ENCODE results near the gene MTCL3.
A peak's percentile ranks its signal among the peaks of the same experiment; 100 is the strongest.

The MTCL3 gene

DNA sequence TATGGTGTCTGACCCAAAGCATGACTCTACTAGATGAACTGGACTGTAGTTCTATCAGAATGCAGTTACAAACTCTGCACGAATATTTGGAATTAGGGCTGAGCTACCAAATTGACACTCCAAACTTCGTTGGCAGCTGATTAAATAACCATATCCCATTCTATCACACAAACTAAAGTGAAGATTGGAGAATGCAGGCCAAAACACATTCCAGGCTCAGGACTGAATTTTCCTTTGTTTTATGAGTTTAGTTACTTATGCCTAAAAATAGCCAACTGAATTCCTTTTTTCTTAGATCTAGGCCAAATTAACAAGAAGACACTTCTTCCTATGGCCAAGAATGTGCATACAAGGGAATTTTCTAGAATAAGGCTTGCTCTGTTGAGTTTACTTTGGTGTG, 50.2 kb downstream of the MTCL3 start:
- DNase-seq (ENCODE audit: low read depth in 3 of 3): no peak

- no peak for DNase-seq (ENCODE audit: low read depth in 3 of 3)
These were observed 52.7 kb downstream of the MTCL3 start for GRCh38 chr6:127466416-127466815.

- peak; percentile 37 to 43 (median 40) for DNase-seq (ENCODE audit: low read depth in 3 of 3)
These were observed 54.2 kb downstream of the MTCL3 start for GRCh38 chr6:127464881-127465459.

GRCh38 chr6:127464161-127464880, 54.8 kb downstream of the MTCL3 start:
- no peak for DNase-seq (ENCODE audit: low read depth in 3 of 3)

DNA sequence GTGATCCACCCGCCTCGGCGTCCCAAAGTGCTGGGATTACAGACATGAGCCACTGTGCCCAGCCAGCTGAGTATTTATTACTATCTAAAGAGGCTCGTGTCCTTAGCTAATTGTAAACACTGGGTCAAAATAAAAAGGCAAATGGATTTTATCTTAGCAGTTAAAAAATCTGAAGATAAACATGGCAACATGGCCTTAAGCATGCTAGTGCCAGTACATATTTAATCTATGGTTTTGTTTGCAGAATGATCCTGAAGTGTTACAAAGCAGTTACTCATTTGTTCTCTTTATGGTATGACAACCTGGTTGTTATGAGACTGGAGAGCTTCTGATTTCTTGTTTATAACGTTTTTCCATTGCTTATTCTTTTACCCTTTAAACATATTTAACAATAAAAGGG, 56.1 kb downstream of the MTCL3 start:
- DNase-seq (ENCODE audit: low read depth in 3 of 3): no peak

- DNase-seq (ENCODE audit: low read depth in 3 of 3): no peak
These were observed 56.8 kb downstream of the MTCL3 start for GRCh38 chr6:127462376-127462775.

DNA sequence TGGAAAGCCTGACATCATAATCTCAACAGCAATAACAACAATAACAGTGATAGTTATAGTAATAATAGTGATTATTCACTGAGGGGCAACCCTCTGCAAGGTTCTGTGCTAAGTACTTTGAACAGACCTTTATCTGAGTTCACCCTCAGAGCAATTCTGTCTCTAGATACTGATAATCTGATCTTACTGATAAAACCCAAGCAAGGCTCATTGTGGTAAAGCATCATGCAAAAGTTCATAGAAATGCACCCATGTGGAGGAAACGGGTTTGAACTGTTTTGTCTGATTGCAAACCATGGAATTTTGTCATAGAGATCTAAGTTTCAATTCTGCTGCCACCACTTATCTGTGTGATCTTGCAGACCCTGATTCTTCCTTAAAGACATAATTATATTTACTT, 58.7 kb downstream of the MTCL3 start:
- DNase-seq (ENCODE audit: low read depth in 3 of 3): no peak

- DNase-seq (ENCODE audit: low read depth in 3 of 3): no peak
These were observed 59.9 kb downstream of the MTCL3 start, which contains the start of gene KIAA0408 for GRCh38 chr6:127459231-127459641. TSS of gene KIAA0408 (minus strand) at chr6:127459389. CDS start at chr6:127453981, 5,408 bp downstream.

DNA sequence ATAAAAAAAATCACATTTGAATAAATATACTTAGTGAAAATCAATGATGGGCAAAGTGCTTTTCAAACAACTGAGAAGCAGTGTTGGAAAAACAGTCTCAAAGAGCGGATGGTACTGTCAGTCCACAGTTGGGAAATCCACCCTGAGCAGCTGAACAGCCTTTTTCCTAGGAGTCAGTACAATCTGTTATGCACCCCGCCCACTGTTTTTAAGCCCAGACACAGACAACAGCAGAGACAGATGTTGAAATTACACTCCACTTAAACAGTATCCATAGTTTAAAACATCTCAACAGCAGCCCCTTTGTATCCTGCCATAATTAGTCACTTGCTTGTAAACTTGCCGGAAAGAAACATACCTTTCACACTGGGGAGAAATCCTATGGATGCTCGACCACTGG, 60.3 kb downstream of the MTCL3 start:
- DNase-seq (ENCODE audit: low read depth in 3 of 3): no peak

DNA sequence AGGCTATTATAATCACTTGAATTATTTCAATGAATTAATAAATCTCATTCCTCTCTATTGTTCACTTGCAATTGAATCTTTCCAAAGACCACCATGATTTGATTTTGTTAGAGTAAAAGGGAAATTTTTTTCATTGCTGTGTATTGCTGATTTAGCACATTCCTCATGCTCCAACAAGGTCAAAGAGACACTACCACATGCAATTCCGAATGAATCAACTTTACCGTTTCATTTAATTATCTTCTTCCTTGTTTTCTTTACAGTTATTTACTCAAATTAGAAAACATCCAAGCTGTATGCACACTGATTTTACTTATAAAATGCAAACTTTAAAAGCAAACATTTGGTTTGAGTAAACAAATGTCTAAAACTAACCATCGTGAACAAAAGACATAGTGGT, 60.9 kb downstream of the MTCL3 start:
- no peak for DNase-seq (ENCODE audit: low read depth in 3 of 3)

DNA sequence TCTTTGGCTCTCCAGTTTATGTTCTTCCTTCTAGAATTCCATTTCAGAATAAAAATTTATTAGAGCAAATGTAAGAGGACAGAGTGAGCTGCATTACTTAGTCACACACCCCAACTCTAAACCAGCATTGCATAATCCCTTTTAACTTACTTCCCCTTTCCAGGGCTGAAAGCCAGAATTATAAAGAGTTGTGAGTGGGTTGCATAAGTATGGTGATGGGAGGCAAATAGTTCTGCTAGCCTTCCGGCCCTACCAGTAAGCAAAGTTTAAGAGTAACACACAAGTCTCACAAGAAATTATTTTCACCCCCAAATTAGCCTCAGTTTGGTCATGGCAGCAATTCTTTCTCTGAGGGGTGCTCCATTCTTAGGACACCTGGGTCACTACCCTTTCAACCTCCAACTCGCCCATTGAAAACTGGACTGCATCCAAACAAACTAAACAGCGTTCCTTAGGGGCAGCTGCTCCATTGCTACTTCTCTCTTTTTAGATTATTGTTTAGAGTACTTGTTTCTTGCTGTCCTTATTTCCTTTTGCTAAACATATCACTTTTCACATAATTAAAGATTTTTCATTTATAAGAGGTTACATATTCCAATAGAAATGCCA, 61.6 kb downstream of the MTCL3 start:
- no peak for DNase-seq (ENCODE audit: low read depth in 3 of 3)

- DNase-seq (ENCODE audit: low read depth in 3 of 3): no peak
These were observed 62.7 kb downstream of the MTCL3 start for GRCh38 chr6:127456465-127456864.

GRCh38 chr6:127453845-127454619, 65.1 kb downstream of the MTCL3 start:
- DNase-seq (ENCODE audit: low read depth in 3 of 3): no peak

GRCh38 chr6:127452803-127453202, 66.3 kb downstream of the MTCL3 start:
- no peak for DNase-seq (ENCODE audit: low read depth in 3 of 3)

GRCh38 chr6:127451388-127451787, 67.7 kb downstream of the MTCL3 start:
- no peak for DNase-seq (ENCODE audit: low read depth in 3 of 3)

- no peak for DNase-seq (ENCODE audit: low read depth in 3 of 3)
These were observed 71.4 kb downstream of the MTCL3 start for GRCh38 chr6:127447780-127448179.

DNA sequence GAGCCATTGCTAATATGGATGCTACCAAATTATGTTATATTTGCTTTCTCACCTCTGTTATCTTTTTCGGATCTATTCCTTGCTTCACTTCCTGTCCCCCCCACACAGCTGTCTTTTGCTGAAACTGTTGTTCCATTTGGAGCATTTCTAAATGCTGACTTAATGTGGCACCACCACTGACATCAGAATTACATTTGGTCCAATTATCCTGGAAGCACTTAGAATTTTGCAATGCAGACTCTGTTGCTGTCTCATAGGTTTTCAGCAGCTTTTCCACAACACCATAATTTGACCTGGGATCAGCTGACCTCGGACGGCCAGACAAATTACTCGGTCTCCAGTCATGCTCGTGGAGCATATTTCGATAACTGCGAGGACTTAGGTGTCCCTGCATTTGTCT, 72.8 kb downstream of the MTCL3 start:
- no peak for DNase-seq (ENCODE audit: low read depth in 3 of 3)

DNA sequence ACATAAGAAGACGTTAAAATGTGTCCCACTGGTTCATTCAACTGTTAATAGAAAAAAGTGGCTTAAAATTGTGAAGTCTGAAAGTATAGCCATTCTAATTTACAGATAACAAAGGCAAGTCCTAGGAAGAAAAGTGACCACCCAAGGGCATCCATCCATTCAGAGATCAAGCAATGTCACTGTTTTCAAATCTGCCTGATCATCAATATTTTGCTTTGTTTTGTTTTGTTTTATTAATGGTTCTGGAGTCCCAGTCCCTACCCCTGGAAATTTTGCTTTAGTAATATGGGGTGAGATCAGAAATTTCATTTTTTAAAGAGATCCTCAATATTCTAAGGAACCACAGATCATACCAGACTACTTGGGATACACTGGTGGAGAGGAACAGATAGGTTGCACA, 77.3 kb downstream of the MTCL3 start:
- no peak for DNase-seq (ENCODE audit: low read depth in 3 of 3)

DNA sequence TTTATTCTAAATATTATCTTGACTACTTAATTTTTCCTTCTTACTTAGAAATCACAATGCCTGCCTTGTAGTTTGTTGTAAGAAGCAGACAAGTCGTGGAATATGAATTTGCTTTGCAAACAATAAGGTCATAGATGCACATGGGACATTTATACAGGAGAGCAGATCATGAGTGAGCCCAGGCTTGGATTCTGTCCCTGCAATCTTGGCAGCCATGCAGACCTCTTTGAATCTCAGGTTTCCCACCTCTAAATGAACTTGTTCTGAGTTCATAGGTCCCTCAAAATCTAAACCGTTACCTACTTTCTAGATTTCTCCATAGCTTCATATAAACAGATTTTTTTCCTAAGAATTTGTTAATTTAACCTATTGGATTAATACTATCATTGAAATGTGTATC, 79.4 kb downstream of the MTCL3 start:
- no peak for DNase-seq (ENCODE audit: low read depth in 3 of 3)

DNA sequence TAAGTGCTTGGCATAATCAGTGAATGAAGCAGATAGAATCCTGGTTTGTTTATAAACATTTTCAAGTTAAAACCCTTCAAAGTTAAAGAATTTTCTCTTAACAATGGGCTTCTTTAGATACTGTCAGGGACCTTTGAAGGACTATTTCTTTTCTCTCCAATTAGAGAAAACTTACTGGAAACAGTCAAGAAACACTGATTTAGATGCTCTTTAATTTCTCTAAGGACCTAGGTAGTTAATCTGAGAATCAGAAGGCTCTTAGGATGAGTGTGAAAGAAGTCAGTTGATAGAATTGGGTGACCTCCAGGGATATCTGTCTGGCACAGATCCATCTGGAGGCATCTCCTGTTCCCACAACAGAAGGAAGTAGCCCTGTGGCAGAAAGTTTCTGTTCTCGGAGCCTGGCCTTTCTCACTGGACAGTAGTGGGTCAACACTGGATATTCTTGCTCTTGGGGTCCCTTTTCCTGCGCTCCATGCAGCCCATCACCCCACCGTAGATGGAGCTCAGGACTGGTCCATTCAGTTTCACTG, 82.5 kb downstream of the MTCL3 start:
- DNase-seq (ENCODE audit: low read depth in 3 of 3): no peak

GRCh38 chr6:127435626-127436220, 83.4 kb downstream of the MTCL3 start:
- DNase-seq (ENCODE audit: low read depth in 3 of 3): no peak

- DNase-seq (ENCODE audit: low read depth in 3 of 3): no peak
These were observed 84.5 kb downstream of the MTCL3 start for GRCh38 chr6:127434651-127435050.

All from stimulated activated CD4-positive, alpha-beta T cell treated with anti-CD3 and anti-CD28 coated beads, TNF-alpha, amount 100 ng/mL, for 4 hours (primary cell).